Measurements from ENCODE around the gene CFAP251.
"Not testable (repeated sequence)": the region's sequence is repeated elsewhere in the genome, so short reads cannot be mapped to it uniquely, and the experiment has no call there.

The CFAP251 gene

DNA sequence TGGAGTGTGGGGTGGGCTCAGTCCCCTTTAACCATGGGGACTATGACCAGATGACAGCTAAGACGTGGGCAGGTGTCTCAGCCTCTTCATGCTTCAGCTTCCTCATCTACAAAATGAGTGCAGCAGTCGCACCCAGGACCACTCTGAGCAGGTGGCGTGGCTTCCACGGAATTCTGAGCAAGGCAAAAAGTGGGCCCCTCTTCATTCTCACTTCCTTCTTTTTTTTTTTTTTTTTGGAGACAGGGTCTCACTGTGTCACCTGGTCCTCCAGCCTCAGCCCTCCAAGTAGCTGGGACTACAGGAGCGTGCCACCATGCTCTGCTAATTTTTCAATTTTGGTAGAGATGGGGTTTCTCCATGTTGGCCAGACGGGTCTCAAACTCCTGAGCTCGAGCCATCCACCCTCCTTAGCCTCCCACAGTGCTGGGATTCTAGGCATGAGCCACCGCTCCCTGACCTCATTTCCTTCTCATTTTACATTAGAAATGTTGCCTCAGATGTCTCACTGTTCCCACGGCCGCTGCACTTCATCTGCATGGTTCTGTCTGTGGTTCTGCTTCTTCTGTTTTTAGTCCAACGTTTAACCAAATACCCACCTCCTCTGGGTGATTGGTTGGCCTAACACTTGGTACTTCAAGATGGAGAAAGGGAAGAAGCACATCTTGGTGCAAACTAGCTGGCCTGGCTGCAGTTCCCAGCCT is 61.9 kb downstream of the CFAP251 start:
- DNase-seq: no peak

DNA sequence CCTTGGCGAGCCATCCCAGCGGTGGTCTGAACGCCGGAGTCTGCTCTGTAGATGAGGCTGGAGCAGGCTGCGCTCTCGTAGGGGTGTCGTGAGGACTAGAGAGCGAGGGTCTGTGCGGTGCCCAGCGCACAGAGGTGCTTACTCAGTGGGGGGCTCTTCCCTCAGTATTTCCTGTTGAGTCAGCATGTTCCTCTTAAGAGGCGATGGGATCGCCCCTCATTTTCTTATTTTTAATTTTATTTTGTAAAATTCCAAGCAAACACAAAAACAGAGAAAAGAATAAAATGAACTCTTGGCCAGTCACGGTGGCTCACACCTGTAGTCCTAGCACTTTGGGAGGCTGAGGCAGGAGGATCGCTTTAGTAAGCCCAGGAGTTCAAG is 62.5 kb downstream of the CFAP251 start:
- DNase-seq: no peak

DNA sequence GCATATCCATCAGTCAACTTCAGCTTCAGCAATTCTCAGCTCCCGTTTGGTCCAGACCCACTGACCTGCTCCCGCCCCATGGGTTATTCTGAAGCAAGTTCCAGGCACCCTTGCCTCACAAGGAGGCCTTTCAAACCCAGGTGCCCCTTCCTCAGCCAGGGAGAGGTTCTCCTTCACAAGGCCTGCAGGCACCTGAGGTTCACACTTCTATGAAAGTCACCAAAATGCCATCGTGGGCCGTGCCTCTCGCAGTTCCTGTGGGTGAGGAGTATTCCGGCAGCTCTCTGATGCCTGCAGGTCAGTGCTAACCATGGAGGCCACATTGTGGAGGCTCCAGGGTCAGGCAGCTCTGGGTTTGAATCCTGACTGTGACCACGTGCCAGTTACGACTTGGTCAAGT is 63.1 kb downstream of the CFAP251 start:
- no peak for DNase-seq

DNA sequence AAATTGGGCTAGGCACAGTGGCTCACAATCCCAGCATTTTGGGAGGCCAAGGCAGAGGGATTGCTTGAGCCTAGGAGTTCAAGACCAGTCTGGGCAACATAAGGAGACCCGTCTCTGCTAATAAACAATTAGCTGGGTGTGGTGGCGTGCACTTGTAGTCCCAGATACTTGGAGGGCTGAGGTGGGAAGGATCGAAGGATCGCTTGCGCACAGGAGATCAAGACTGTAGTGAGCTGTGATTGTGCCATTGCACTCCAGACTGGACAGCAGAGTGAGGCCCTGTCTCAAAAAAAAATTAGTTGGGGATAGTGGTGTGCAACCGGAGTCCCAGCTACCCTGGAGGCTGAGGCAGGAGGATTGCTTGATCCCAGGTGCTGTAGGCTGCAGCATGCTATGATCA is 64.6 kb downstream of the CFAP251 start:
- no peak for DNase-seq

DNA sequence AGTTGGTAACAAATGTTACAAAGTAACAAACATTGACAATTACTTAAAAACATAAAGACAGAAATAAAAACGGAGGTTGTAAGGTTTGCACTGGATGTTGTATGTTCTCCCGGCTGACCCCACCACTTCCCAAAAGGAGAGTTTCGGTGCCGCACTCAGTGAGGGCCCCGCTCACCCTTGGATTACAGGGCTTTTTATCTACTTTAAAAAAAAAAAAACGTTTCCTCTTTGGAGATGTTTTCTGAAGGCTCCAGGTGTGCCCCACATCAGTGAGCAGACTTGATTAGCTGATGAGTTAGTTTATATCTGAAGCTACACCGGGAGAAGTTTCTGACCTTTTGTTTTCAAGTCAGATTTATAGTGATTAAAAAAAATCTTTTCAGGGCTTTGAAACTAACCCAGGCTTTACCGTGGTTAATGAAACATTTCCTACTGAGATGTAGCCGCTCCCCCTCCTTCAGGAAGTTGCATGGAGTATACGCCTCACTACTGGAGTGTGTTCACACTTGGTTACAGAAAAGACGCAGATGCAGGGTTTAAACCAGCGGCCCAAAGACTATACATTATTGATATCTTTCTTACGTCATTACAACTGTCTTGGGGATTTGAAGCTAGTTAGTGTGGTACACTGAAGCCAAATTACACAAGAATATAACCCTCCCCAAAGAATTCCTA is 65.3 kb downstream of the CFAP251 start:
- DNase-seq: no peak

DNA sequence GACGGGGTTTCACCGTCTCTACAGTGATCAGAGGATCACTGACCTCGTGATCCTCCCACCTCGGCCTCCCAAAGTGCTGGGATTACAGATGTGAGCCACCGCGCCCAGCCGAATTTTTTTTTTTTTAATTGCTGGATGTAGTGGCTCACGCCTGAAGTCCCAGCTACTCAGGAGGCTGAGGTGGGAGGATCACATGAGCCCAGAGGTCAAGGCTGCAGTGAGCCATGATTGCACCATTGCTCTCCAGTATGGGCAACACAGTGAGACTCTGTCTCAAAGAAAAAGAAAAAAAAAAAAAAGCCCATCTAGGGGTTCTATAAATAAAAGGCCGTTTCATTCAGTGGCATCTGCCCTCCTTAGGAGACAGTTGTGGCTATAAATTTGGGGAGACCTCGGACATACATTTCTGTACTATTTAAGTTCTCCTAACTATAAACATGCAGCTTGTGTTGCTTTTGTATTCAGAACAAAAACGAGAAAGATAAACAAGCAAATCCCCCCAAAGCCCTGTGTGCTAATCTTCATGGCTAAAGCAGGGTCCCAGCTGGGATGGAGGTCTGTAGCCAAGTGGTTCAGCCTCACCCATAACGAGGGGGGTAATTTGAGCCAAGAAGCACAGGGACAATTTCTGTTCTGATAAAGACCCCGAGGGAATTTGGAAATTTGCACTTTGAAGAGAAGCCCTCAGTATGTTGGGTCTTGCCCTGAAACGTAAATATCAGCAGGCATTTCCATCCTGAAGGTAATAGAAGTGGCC is 68.3 kb downstream of the CFAP251 start:
- DNase-seq: no peak

DNA sequence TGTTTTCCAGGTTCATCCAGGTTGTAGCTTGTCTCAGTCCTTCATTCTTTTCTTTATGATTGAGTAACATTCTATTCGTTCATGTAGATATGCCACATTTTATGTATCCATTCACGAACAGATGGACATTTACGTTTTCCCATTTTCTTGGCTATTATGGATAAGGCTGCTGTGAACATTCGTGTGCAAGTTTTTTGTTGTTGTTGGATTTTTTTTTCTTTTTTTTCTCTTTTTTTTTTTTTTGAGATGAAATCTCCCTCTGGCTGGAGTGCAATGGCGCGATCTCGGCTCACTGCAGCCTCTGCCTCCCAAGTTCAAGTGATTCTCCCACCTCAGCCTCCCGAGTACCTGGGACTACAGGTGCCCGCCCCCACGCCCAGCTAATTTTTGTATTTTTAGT is 70.1 kb downstream of the CFAP251 start:
- DNase-seq: not testable (repeated sequence)

DNA sequence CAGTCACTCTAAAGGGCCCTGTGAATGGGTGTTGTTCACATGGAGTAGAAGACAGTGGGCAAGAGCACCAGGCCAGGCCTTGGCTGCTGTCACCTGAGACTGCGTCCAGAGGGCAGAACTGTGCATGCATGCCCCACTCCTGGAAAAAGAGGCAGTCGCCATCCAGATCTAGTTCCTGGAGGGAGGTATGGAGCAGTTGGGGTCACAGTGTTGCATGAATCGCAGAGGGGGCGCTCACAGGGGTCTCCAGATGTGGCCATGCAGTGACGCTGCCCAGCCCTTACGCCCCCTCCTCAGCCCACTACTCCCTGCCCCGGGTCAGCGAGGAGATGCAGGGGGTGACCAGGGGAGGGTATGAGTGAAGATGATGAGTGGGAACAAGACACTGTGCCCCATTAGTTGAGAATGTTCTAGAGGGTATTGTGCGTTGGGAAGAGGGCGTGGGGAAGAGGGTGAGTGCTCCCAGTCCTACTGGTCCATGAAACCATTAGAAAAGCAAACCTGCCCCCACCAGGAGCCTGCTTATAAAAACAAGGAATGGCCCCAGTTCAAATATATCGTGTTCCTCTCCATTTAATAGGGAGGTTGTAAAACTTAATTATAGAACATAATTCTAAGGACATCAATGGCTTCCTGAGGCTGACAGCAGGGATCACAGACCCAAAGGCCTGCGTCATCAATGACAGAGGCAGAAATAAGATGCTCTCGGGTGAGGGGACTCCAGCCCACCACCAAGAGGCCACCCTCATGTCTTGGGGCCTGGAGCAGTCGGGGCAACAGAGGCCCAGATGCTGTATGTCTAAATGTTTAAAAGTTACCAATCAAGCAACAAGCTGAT is 71.1 kb downstream of the CFAP251 start:
- DNase-seq: no peak

DNA sequence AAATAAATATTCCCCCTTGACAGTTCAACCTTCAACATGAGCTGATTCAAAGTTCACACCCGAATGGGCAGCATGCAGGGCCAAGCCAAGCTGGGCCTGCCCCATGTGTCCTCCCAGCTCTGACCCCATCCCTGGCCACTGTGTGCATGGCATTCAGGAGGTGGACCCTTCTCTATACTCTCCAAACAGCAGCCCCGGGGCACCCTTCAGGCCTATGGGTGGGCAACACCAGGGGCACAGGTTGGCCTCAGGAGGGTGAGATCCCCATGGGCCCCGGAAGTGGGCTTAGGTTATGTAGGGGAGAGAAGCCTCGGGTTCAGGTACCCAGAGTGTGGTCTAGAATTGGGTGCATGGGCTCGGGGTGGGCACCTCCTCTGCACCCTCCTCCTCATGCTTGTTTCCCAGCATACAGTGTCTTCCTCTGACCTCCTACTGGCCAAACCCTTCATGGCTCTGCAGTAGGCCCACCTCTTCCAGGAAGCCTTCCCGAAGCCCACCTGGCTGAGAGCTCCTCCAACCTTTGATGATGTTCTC is 71.8 kb downstream of the CFAP251 start:
- no peak for DNase-seq

DNA sequence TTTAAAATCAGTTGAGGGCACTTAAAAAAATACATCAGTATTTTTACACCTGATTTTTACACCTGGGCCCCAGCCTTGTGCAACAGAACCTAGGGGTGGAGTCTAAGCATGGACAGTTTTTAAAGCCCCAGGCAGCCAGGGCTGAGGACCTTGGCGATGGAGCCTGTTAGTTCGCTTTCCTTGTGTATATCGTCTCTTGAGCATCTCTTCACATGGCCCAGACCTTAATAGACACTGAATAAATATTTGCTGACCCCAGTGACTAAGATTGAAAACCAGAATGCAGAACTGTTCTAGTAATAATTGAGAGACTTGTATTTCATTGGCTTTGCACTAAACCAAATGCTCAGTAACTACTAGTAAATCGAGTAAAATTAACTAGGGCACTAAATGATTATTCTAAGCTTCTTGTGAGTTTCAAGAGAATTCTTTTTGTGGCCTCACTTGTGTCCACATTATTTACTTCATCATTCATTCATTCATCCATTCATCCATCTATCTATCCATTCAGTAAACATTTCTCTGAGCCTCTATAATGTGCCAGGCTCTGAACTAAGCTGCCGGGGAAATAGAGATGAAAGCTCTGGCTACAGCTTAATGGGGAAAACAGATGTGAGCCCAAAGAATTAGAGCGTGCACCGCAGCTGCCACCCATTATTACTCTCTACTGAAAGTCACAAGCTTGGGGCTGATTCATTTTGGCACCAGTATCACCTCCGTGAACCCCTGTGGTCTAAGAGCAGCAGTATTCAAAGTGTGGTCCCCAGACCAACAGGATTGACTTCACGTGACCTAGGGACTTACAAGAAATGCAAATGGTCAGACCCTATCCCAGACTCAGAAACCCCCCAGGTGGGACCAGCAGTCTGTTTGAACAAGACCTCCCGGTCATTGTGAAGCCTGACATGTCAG is 72.6 kb downstream of the CFAP251 start:
- no peak for DNase-seq

DNA sequence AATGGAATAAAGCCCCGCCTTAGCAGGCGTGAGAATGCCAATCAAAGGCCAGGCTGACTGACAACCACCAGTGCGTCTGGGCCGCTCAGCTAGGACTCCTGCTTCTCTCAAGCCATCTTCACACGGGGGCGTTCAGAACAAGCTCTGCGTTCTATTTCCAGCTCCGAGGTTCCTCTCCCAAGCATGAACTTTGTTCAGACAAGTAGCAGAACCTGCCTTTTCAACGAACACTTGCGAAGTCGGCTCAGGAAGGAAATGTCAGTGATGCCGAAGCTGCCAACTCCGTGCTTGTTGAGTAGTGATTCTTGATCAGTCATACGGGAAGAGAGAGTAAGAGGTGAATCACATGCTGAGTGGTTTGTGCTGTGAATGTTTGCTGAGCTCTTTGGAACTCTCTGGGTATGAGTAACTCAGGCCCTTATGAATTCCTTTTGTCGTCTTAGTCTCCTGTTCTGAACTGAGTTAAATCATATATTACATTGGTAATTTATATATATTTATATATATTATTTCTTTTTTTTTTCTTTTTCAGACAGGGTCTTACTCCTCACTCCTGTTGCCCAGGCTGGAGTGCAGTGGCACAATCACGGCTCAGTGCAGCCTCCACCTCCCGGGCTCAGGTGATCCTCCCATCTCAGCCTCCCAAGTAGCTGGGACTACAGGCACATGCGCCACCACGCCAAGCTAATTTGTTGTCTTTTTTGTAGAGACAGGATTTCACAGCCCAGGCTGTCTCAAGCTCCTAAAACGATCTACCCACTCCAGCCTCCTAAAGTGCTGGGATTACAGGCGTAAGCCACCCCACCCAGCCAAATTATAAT is 73.9 kb downstream of the CFAP251 start:
- no peak for DNase-seq

DNA sequence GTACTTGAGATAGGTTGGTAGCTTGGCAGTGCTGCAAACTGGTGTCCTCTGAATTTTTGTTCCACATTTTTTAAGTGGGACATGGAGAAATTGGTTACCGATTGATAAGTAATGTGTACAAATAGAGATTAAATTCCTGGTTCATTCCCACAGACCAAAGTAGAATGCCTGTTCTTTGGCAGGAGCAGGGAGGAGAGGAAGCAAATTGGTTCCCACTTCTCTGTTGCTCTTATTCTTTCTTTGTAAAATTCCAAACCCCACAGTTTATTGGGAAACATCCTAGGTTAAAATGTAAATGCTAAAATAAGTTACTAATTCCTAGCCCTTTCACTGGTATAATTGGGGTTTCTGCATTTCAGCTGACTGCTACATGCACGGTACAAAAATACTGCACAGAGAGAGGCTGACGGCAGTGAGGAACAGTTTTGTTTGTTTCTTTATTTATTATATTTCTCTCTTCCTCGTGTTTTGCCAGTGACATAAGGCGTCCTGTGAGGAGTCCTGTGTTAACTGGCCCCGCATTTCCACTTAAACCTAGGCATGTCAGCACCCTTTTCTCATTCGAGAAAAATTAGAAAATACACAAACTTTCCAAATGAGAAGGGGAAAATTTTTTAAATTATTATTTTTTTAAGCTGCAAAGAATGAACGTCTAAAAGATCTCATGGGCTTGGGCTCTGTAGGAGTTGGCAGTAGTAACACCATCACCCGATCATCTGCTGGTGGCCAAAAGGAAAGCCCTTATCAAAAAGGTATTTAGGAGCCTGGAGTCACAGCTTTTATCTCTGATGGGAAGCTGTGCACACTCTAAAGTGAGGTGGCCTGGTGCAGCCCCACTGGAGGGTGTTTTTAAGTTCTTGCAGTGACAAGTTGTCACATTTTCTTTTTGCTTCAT is 77.9 kb downstream of the CFAP251 start:
- DNase-seq: no peak

DNA sequence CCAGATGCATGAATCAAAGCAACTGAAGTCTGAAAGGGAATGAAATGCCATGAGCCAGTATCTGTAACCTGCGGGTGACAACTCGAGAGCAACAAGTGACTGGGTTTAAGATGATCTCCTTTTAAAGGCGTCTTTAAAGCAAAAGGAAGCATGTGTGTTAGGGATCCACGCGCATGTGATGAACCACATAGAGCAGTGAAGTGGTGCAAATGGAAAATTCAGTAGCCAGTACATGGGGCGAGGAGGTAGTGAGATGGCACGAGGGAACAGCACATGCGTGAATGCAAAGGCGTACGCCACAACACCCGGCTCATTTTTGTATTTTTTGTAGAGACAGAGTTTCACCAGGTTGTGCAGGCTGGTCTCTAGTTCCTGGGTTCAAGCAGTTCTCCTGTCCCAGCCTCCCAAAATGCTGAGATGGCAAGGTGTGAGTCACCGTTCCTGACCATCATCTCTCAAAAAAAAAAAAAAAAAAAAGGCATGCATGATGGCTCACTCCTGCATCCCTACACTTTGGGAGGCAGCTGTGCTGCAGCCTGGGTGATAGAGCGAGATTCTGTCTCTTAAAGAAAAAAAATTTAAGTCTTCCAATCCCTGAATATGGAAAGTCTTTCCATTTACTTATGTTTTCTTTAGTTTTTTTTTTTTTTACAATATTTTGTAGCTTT is 78.7 kb downstream of the CFAP251 start:
- no peak for DNase-seq

DNA sequence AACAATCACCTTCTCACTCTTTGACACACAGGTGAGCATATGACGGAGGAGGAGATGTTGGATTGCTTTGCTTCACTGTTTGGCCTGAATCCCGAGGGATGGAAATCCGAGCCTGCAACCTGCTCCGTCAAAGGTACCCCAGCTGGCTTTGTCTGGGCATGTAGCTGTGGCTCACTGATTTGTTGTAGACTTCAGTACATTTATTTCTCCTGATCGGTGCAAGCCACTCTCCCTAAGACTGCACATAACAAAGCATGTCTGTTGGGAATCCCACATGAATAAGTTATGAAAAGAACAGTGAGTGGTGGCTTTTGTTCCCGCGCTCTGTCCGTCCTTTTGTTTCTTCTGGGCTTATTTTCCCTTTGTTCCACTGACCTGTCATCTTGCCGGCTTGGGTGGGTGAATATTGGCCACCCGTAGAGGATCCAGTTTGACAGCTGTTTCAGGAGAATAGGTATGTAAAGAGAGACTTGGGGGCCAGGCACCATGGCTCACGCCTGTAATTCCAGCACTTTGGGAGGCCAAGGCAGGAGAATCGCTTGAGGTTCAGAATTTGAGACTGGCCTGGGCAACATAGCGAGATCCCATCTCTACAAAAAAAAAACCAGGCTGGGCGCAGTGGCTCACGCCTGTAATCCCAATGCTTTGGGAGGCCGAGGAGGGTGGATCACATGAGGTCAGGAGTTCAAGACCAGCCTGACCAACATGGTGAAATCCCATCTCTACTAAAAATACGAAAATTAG is 83.2 kb downstream of the CFAP251 start:
- DNase-seq: no peak

DNA sequence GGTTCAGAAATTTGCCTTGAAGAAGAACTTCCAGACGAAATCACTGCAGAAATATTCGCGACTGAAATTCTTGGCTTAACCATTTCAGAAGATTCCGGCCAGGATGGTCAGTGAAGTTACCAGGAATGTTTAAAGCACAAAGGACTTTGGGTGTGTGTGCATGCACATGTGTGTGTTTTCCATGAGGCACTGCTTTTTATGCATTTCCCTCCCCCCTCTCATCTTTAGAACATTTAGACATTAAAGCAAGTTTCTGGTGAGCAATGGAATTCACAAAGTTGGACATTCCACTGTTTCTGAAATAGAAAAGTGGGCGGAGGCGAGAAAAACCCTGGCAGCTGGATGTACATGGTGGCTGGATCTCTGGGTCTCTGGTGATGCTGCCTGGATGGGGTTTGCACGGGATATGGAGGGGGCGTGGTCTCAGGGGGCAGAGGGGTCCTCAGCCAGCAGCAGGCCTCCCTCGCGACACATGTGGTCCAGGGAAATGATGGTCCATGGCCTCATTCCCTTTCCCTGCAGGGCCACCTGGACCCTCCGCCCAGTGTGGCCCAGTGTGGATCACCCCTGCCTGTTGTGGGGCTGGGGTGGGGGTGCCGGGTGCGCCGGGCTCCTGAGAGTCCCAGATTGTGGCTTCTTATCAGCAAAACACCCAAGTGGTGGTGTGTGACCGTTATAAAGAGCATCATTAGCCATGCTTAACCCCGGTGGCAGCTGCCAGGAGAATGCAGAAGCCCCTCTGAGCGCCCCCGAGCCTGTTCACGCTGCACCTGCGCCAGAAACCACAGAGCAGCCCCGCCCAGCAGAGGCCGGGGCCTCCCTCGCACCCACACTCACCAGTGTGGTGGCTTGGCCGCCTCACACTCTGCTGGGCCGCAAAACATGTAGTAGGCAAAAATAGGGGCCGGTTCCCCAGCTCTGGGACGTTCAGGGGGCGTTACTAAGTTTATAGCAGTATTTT is 85.5 kb downstream of the CFAP251 start:
- DNase-seq: no peak

DNA sequence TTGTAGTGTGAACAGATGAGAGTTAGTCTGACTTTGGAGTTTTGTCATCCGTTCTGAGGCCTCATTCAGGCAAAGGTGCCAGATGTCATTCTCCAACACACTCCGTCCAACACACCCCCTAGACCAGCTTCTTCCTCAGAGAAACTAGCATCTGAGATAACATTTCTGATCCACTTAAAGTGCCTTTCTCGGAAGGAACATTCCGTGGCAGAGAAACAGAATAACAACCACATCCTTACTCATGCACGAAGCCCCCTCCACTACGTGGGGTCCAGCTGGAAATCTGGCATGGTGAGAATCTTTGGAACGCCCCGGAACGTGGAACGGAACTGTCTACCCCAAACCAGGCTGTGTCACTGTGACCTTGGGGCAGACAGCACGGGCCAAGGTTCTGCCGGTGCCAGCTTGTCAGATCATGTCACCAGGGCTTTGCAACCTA is 86.3 kb downstream of the CFAP251 start:
- DNase-seq: no peak

DNA sequence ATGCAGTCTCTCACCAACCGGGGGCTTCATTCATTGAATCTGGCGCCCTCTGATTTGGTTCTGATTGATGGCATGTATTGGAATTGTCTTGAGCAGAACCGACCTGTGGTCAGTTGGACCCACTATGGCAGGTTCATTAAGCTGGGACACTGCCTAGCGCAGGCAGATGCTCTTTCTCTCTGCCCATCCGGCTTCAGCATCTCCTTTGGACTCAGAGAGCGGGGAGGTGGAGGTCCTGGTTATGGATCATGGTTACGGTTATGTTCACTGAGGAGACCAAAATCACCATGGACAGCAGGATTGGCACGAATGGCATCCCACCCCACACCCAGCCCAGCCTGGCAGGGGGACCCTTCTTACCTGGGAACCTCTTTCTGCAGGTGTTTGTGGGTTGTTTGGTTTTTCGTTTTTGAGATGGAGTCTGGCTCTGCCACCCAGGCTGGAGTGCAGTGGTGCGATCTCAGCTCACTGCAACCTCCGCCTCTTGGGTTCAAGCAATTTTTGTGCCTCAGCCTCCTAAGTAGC is 86.9 kb downstream of the CFAP251 start:
- DNase-seq: no peak

Measured in NCI-H446 treated with DMSO at 0.1 percent for 48 hours (cell line).